Stimulated activated CD4-positive, alpha-beta T cell treated with anti-CD3 and anti-CD28 coated beads, Interleukin-4, amount 100 ng/mL, for 1 hour (primary cell): ENCODE data around the gene ARHGEF26.

Experiments
- DNase-seq: peaks from one replicate; pipeline ENCODE4 v3.0.0-alpha.2; 2020

The ARHGEF26 gene

DNA sequence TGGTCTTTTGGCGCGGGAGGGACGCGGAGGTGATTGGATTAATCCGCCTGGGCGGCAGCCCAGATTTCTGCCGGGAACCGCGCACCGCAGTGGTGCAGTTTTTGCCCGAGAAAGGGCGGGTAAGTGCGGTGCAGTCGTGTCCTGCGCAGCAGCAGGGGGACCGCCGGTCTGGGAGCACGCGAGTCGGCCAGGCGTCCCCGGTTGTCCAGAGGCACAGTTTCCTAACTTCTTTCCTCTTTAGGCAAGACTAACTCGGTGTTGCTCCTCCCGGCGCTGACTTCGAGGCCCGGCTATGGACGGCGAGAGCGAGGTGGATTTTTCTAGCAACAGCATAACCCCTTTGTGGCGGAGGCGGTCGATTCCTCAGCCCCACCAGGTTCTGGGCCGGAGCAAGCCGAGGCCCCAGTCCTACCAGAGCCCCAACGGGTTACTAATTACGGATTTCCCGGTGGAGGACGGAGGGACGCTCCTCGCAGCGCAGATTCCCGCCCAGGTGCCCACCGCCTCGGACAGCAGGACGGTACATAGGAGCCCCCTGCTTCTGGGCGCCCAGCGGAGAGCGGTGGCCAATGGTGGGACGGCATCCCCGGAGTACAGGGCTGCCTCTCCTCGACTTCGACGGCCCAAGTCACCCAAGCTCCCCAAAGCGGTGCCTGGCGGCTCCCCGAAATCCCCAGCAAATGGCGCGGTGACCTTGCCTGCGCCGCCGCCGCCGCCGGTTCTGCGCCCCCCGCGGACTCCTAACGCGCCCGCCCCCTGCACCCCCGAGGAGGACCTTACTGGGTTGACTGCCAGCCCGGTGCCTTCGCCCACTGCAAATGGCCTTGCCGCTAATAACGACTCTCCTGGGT is 736 bp downstream of the ARHGEF26 start:
- DNase-seq: peak; percentile 21

DNA sequence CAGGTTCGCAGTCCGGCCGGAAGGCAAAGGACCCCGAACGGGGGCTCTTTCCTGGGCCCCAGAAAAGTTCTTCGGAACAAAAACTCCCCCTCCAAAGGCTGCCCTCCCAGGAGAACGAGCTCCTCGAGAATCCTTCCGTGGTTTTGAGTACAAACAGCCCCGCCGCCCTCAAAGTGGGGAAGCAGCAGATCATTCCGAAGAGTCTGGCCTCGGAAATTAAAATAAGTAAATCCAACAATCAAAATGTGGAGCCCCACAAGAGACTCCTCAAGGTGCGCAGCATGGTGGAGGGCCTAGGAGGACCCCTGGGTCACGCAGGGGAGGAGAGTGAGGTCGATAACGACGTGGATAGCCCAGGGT is 1.3 kb downstream of the ARHGEF26 start:
- DNase-seq: no peak

GRCh38 chr3:154122912-154123559 is 1.8 kb downstream of the ARHGEF26 start:
- no peak for DNase-seq

DNA sequence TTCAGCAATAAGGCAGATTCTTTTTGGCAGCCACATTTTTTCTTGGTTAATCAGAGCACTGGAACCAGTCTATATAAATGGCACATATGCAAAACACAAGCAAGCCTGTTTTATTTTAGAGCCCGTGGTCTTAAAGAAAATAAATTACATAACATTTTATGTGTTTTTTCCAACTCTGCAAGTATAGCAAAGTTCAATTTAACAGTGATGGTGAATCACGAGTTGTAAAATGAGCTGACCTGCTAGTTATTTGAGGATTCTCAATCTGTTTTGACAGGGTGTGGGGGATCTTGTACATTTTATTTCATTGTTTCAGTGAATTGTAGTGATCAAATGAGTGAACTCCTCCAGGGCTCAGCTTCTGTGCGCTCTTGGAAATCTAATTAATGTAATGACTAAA is 2.7 kb downstream of the ARHGEF26 start:
- DNase-seq: no peak

- DNase-seq: no peak
These were observed 4.3 kb downstream of the ARHGEF26 start for GRCh38 chr3:154125378-154126030.

DNA sequence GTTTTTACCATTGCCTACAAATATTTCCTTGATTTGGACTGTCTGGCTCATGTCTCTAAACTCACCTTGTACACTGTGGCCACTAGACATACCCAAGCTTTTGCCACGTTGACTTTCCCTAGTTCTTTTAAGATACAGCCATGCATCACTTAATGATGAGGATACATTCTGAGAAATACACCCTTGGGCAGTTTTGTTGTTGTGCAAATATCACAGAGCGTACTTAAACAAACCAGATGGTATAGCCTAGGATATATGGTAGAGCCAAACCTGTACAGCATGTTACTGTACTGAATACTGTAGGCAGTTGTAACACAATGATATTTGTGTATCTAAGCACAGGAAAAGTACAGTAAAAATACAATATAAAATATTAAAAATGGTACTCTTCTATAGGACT is 5.5 kb downstream of the ARHGEF26 start:
- no peak for DNase-seq

- DNase-seq: no peak
These were observed 8.4 kb downstream of the ARHGEF26 start for GRCh38 chr3:154129625-154130024.

DNA sequence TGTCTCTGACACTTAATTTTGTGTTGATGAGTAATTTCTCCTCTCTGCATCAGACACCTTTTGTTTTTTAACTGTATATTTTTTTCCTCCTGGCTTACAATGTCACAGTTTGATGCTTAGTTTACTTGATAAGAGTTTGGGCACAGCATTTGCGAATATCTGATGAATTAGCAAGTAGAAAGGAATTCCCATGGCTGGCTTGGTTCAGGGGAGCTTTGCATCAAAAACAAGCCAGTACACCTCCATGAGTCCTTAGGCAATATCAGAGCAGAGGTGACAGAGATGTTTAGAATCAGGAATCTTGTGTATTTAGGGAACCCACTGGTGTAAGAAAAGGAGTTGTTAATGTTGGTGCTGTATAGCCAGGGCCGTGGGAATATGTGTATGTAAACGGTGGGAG is 9.3 kb downstream of the ARHGEF26 start:
- no peak for DNase-seq

DNA sequence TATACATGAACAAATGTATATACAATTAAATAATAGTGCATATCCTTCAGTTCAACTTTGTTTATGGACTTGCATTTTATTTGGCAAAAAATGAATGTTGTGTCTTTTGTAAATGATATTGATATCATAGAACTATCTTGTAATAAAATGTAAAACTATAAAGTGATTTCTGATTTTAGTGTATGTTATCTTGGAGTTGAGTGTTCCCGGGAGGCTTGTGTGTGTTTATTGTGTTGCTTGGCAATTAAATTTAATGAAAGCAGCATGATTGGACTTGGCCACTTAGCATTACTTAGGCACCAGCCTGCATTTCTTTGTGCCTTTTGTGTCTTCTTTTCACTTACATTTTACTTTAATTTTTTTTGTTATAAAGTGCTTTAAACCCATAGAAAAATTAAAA is 10.6 kb downstream of the ARHGEF26 start:
- DNase-seq: no peak

- DNase-seq: no peak
These were observed 11.7 kb downstream of the ARHGEF26 start for GRCh38 chr3:154132777-154133375.

DNA sequence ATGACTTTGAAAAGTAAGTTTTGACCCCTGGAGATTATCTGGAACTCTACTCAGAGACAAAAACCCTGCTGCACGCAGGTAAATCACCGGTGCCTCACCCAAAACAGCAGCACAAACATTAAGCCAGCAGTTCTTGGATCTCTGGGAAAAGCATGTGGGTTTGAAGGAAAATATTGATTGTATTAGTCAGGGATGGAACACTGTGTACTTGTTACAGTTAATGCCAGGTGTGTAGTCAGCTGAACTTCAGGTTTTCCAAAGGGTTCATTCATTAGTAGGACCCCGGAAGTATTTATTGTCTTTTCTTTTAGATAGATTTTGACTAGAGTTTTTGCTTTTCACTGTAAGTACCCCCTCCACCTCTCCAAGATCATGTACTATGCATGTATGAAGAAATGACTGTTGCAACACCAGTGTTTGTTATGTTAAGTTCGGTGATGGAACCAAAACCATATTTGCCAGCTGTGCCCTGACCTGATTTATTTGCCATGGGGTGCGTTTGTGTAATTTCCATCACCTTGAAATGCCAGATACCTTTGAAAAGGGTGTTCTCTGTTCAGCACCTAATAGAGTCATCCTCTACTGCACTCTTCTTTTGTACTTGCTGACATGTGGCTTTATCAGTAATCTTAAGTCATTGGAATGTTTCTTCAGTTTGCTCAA is 14.5 kb downstream of the ARHGEF26 start:
- DNase-seq: no peak

DNA sequence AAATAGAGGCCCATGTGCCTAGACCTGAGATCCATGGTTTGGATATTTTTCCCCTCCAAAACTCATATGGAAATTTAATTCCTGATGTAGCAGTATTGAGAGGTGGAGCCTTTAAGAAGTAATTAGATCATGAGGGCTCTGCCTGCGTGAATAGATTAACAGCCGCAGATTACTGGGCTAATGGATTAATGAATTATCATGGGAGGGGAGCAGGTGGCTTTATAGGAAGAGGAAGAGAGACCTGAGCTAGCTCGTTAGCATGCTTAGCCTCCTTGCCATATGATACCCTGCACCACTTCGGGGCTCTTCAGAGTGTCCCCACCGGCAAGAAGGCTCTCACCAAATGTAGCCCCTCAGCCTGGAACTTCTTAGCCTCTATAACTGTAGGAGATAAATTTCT is 15.8 kb downstream of the ARHGEF26 start:
- DNase-seq: no peak

DNA sequence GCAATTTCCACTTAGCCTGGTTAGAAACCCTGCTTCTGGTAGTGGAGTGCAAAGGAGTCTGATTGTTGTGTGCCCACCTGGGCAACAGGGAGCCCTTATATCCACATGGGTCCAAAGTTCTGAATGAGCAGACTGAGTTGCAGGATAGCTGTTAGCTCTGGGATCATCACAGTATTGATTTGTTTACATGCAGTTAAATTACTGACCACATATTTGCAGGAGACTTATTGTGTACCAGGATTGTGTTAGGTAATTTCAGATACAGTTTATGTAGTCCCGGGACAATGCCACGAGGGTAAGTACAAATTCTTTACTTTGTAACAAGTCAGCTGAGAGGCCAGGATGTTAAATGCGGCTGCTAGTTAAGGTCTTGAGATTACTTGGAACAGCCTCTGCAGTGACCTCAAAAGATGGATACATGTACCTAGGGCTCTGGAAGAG is 18.8 kb downstream of the ARHGEF26 start:
- no peak for DNase-seq

- no peak for DNase-seq
These were observed 21.4 kb downstream of the ARHGEF26 start for GRCh38 chr3:154142608-154143007.

GRCh38 chr3:154143873-154144272 is 22.7 kb downstream of the ARHGEF26 start:
- DNase-seq: no peak

- no peak for DNase-seq
These were observed 23.8 kb downstream of the ARHGEF26 start for GRCh38 chr3:154144825-154145465.

DNA sequence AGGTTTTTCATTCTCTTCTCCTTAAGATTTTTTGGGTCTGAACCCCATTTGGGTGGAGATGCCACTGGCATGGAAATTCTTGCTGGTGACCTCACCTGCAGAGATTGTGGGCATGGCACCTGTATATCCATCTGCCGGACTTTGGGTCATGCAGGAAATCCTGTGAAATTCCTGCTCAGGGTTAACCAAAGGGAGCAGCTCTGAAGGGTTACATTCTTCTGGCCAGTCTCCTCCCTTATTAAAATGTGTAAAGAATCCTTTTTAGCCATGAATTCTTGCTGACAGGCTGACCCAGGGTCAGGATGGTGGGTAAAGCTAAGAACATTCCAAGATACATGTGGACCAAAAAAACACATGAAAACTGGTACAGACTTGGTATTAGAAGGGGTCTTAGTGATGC is 27.4 kb downstream of the ARHGEF26 start:
- no peak for DNase-seq

- DNase-seq: no peak
These were observed 28.1 kb downstream of the ARHGEF26 start for GRCh38 chr3:154149286-154149685.

DNA sequence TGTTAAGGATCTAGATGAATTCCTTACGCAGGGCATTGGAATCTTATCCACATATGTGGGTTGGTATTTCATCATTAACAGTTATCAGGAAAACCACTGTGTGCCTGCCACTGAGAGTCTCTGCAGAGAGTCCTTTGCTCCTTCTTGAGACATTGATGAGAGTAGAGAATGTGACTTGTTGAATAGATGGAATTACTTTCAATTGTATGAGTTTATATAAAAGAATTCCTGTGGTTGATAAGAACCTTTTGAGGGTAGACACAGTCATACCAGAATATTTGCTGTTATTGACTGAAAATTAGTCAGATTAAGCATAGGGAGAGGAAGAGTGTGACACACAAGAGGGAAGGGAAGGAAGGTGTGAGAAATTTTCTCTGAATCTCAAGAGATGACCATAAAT is 30.8 kb downstream of the ARHGEF26 start:
- no peak for DNase-seq

DNA sequence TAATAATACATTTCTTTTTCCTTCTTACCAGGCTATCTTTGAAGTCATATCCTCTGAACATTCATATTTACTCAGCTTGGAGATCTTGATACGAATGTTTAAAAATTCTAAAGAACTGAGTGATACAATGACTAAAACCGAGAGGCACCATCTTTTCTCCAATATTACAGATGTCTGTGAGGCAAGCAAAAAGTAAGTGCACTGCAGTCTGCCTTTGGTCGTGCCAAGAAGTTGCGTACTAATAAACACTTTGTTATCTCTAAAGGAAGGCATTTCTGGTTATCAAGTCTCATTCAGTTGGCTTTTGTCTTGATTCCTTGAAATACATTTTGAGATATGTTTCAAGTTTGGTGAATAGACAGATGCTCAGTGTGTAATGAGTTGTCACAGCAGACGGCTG is 31.6 kb downstream of the ARHGEF26 start:
- no peak for DNase-seq

GRCh38 chr3:154156530-154156929 is 35.3 kb downstream of the ARHGEF26 start:
- DNase-seq: no peak

GRCh38 chr3:154161806-154162205 is 40.6 kb downstream of the ARHGEF26 start:
- no peak for DNase-seq

DNA sequence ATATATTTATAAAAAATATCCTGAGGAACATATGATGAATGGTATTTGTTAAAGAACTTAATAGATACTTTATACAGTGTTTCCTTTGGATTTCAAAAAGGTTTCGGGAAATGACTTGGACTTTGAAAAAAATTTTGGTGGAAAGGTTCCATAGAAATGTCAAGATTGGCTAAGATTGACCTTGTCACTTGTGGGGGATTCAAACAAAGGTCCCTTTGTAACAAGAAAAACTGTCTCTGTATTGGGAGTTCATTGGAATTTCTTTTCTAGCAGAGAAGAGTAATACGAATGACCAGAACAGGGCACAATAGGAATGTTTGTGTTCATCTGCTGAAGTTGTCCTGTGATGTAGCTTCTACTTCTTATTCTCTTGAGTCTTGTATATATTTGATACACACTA is 43.2 kb downstream of the ARHGEF26 start:
- no peak for DNase-seq
